ENCODE measurements around the gene PRKCA.

The PRKCA gene

DNA sequence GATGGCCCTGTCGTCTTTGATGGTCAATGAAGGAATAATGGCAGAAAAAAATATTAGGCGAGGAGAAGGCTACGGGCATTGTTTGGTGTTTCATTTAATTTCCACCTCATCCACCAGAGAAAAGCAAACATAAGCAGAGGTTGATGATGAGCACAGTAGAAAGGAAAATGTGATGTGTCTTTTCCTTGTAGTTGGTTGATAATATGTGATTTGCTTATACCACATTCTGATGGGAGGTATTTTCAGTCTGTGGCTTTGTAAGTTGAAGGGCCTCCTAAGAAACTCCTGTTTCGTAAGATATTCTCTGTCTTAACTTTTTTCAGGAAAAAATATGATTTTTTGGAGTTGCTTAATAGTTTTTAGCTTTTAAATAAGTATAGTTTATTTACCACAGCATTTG, 215.7 kb downstream of the PRKCA start:
- no peak for DNase-seq (ENCODE audit: low read depth in 2 of 2)

DNA sequence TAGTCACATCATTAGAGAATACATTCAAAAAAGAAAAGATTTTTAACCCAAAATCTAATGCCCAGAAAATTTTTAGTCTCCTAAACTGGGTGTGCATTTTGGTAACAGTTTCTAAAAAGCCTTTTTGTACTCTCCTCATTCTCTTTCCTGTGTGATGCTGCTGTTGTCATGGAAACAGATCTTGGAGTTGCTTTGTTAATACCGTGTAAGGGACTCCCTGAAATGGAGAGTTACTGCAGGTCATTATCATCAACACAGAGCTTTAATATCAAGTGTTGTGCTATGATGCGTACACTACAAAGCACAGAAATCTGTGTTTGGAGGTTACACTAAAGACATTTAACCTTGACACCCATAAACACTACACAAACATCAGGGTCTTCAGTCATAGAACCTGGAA, 216.3 kb downstream of the PRKCA start:
- DNase-seq (ENCODE audit: low read depth in 2 of 2) = no peak

DNA sequence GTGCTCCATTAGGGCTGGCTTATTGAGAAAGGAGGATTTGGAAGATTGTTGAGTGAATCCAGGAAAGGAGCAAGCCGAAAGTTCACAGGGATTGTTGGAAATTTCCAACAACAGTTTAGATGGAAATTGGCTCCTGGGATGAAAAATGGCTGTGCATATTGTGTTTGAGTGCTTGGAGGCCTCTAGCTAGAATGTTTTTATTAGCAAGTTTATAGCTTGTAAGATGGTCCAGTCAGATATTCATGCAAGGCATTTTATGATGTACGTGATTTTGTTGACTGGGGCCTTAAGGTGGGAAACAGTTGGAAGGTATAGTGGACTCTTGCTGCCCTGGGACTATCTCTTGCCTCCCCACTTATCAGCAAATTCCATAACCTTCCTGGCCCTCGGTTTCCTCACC, 216.7 kb downstream of the PRKCA start:
- DNase-seq (ENCODE audit: low read depth in 2 of 2) = no peak

DNA sequence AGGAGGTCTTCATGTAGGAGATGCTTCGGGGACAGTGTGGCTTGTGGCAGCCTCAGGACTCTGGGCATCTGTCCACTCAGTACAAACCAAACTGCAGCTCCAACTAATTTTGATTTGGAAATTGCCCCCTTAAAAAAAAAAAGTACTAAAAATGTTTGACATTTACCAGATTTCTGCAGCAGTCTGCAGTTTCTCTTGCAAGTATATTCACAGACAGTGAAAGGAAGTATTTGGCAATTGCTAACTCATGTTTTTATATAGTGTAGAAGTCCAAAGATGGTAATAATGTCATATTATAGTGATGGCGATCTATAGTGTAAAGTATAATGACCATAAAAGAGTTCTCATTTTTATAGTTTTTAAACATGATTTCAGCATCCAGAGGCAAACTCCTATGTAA, 218.6 kb downstream of the PRKCA start:
- DNase-seq (ENCODE audit: low read depth in 2 of 2) = no peak

DNA sequence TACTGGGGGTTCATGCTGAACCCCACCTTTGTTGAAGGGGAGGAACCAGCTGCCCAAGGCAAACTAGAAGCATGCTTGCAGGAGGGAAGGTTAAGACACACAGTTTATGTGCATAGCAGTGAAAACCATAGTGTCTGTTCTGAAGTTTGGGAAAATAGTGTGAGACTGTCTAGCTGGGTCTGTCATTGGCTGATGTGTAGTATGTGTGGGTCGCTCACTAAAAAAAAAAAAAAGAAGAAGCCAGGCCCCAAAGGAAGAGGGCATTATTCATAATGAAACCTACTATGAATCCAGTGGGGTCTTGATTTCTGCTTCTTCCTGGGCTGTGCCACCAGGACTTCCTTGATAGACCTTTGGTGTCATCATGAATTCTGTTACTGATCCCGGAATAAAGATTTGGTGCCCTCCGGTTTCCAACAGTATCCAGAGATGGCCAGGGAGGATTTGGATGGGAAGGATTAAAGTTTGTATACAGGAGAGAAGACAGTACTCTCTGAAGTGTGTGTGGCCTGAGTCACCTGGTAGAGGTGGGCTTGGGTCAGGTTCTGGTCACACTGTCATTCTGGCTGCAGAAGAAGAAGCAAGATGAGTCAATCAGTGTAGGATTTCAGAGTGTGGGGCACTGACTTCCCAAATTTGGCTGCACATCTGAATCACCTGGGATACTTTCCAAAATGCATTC, 220.3 kb downstream of the PRKCA start:
- no peak for DNase-seq (ENCODE audit: low read depth in 2 of 2)

DNA sequence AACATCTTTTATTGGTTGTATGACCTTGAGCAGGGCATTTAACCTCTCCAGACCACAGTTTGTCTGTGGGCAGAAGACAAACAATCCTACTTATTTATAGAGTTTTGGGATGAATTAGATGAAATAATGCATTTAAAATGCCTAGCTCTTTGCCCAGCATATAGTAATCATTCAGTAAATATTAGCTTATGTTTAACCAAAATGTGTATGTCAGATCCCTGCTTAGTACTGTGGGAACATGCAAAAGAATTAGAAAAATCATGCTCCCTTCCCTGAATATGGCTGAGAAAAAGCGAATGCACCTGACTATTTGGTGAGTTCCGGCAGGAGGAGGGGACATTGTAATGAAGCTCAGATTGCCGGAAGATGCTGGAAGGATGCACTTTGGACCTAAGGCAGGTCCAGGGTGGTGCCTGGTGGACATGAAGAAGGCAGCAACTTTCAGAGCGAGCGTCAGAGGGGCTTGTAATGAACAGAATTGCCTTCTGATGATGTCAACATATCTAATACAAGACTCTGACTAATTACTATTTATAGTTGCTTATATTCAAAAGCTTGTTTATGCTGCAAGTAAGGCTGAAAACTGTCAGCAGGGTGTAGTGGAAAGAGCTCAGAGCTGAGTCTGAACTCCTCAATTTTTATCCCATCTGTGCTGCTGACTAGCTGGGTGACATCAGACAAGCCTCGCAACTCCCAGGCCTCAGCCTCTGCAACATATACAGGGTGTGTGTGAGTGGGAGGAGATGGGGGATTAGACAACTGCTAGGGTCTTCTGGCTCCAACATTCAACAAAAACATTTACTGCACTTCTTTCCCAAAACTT, 221.2 kb downstream of the PRKCA start:
- DNase-seq (ENCODE audit: low read depth in 2 of 2) = no peak

DNA sequence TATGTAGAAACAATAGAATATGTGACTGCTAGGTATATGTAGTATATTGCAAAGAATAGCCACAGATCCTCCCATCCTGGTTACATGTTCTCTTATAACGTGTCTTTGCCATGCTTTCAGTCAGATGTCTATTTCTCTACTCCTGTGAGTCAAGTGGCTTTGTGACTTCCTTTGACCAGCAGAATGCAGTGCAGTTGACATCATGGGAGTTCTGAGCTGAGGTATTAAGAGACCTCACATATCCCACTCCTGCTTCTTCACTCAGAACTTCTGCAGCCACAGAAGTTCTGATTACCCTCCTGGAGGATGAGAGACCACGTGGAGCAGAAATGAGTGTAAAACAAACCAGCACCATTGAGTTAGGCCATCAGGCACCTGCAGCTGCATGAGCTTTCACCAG, 222.5 kb downstream of the PRKCA start:
- DNase-seq (ENCODE audit: low read depth in 2 of 2) = no peak

DNA sequence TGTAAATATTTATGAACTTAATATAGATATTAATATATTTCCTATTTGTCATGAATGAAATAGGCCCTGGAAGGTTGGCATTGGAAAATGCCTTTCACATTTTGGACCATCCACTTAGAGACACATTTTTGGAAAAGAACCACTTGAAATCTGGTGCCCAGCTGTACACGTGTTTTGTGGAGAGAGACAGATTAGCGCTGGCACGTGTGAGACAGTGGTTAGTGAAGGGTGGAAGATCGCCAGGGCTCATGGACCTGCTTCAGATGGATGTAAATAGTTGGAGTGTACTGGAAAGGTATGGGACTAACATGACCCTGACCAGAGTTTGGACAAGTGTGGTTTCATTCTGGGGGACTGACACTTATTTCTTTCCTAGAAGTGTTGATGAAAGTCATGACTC, 222.9 kb downstream of the PRKCA start:
- DNase-seq (ENCODE audit: low read depth in 2 of 2) = no peak

DNA sequence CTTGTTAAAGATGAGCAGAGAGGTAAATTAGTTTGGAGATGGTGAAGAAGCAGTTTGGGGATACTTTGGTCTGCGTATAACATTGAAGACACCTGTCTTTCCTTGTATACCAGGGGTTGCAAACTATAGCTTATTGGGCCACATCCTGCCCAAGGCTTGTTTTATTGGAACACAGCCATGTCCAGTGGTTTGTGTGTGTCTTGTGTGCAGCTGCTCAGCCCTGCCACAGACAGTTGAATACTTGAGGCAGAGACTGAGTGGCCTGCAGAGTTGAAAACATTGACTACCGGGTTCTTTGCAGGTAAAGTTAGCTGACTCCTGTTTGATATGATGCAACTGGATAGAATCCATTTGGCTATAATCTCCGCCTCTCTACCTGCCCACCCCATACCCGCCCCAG, 224.4 kb downstream of the PRKCA start:
- no peak for DNase-seq (ENCODE audit: low read depth in 2 of 2)

DNA sequence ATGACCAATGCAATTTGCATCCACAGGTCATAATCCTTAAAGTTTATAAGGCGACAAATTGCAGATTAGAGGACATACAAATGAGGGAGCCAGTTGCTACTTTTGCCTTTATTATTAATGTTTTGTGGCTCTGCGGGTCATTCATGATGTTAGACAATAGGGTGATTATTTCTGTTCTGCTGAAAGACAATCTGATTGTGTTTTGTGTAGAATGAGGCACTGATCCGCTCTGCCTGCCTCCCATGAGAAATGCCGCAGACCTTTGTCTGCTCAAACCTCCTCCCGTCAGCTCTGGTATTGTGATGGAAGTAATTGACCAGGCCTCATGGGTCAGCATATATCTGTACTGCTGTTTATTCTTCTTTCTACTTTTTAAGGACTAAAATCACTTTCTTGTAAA, 224.9 kb downstream of the PRKCA start:
- no peak for DNase-seq (ENCODE audit: low read depth in 2 of 2)

DNA sequence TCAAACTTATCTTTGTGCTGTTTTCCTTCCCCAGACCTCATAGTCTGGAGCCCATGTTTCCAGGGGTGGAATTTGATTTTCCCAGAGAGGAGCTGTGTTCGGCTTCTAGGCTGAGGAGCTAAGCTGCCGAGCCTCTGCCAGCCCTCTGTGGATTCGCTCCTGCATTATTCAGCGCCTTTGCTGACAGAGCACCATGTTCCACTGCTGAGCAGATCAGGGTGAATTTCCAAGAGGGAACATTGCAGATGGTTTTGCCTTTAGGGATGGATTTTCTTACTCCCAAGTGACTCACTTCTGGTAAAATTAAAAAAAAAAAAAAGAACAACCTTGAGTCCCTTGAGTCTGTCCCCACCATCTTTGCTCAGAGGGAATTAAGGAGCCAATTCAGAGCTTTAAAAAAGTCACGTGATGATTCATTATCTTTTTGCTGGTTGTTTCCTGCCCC, 229.5 kb downstream of the PRKCA start:
- DNase-seq (ENCODE audit: low read depth in 2 of 2) = no peak

DNA sequence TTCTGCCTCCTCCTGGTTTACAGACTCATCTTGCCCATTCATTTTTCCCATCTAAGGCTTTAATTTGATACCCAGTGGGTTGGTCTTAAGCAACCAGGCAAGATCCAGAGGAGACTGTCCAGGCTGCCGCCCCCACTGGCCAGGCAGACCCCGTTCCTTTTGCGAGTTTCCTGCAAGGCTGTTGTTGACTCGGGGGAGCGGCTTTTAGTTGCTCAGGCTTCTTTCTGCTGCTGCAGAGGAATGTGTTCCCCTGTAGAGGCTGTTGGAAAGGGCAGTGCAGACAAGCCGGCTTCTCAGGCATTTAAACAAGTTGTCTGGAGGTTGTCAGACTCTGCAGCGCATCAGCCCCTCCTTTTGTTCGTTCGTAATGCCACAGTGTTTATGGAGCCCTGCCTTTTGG, 231.2 kb downstream of the PRKCA start:
- no peak for DNase-seq (ENCODE audit: low read depth in 2 of 2)

DNA sequence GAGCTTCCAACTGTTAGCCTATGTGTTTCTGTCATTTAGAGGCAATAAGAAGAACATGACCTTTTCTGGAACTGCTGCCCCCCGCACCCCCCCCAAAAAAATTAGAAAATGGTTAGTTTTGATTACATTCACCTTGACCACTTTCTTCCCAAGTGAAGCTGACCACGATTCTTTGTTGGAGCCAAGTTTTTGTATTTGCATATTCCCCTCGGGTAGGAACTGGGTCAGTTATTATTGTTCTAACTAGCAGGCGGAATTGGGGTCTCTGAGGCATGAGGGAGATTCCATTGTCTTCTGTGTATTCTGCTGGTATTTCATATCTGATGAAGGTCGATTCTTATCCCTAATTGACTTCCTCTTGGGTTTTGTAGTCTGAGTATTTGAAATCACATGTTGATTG, 231.6 kb downstream of the PRKCA start:
- DNase-seq (ENCODE audit: low read depth in 2 of 2) = no peak

DNA sequence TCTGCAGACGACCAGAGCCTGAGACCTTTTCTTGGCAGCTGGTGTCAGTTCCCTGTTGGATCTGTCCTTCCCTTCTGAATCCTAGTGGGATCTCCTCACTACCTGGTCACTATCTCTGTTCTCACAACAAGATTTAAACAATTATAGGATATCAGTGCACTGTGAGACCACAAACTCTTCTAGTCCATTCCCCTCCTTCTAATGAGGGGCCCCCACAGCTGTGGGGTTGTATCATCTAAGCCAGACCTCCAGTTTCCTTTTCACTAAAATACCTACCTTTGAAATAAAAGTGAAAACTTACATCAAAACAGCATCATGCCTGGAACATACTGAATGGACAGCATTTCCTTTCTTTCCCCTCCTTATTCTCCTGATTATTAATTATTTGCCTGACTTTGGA, 233.2 kb downstream of the PRKCA start:
- DNase-seq (ENCODE audit: low read depth in 2 of 2) = no peak

DNA sequence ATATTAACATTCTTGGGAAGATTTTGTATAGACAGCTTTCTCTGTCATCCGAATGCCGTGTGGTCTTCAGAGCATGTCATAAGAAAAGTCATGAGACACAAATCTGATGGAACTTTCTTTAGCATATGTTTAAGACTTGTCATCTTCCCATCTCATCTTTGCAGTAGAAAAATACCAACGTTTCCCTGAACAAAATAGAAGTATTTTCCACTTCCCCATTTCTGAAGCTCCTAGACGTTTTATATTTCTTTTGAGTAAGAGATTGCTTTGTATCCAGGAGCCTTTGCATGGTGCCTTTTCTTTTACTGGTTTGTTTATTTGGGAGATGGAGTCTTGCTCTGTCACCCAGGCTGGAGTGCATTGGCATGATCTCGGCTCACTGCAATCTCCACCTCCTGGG, 235.1 kb downstream of the PRKCA start:
- no peak for DNase-seq (ENCODE audit: low read depth in 2 of 2)

DNA sequence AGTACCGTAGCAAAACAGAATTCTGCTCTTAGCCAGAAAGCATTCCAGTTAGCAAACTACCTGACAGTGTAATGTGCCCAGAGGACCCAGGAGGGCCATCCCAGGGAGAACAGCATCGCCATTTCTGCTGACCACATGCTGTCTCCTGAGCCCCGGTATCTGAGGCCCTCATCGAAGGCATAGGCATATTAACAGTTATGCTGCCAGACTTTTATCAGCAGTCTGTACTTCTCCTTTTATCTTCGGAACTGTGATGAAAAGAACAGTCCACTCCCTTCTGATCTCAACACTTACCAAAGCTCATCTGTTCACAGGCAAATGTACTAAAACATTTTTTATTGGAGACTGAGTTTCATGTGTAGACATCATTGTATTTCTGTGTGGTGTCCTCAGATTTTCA, 236.4 kb downstream of the PRKCA start:
- DNase-seq (ENCODE audit: low read depth in 2 of 2) = no peak

DNA sequence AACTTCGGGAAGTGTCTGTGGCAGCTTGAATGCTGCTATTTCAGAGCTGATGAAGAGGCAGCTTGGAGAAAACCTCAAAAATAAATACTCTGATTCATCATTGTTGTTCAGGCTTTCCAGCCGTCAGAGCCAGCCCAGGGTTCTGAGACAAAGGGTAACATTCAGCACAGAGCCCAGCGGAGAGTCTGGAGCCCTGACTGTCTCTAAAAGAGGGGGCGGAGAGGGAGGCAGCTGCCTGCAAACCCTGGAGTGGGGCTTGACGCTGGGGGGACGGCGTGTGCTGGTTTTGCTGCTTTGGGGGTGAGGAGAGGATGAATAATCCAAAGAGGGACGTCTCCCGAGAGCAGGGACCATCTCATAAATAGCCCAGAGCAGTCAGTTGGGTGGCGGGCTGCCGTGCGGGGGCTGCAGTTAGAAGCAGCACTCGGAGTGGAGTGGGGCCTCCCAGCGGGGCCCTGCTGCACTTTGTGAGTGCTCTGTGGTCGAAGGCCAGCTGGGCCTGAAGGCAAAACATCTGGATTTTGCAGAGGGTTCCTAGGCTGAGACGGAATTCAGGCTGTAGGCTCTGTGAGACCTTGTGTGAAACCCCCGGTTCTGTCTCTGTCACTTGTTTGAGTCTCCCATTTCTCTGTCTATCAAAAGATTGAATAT, 237.8 kb downstream of the PRKCA start:
- DNase-seq (ENCODE audit: low read depth in 2 of 2) = no peak

DNA sequence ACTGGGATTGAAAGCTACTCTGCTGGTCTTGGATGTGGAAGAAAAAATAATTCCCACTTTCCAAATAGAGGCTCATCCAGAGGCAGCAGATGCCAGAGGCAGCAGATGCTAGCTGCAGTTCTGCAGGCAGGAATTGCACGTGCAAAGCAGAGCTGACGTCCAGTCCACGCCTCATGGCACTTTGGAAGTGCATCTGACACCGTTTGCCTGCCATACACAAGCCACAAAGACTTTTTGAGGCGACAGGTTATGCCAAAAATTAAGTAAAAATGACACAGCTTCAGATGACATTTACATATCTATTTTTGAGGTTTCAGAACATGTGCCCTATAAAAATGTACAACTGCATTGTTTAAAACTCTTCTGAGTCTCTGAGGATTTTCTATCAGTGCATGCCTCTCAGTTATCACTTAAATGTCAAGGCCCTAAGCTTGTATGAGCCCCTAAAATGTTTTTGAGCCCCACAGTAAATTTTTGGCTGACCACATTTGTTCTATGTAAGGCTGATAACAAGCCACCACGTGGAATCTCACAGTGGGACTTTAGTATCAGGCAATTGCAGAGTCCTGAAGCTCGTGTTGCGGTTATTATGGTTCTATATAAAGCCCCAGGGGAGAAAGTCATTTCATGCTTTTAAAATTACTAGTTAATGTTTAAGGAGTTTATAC, 239.2 kb downstream of the PRKCA start:
- DNase-seq (ENCODE audit: low read depth in 2 of 2) = no peak

DNA sequence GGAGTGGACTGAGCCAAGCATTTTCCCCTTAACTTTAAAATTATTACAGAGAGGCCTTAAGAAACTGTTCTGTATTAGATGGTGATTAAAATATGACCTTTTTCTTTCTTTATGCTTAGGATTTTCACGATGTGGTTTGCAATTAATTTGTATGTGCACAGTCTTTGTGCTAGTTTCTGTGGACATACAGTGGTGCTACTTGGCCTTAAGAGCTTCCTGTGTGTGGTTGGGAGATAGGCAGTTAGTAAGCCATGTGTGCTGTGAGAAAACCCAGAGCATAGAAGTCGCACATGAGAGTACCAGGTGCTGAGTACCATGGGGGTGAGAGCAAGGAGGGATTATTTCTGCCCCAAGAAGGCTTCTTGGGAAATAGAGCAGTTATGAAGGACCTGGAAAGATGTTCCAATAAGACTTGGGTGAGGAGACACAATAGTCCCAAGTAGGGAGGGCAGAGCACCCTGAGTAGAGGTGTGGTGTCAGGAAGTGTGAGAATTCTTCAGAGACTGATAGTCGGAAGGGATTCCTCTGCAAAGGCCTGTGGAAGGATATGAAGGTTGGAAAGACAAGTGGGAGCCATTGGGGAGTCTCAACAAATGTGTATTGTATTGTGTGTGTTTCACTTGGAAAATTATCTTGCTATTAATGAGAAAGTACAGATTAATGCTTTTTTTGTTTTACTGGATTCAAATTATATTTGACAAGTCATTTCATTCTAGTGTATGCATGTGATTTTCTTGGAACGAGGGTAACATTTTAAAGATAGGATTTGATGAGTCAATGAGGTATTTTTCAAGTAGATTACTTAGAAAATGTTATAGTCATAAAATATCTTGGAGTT, 239.9 kb downstream of the PRKCA start:
- DNase-seq (ENCODE audit: low read depth in 2 of 2) = no peak

DNA sequence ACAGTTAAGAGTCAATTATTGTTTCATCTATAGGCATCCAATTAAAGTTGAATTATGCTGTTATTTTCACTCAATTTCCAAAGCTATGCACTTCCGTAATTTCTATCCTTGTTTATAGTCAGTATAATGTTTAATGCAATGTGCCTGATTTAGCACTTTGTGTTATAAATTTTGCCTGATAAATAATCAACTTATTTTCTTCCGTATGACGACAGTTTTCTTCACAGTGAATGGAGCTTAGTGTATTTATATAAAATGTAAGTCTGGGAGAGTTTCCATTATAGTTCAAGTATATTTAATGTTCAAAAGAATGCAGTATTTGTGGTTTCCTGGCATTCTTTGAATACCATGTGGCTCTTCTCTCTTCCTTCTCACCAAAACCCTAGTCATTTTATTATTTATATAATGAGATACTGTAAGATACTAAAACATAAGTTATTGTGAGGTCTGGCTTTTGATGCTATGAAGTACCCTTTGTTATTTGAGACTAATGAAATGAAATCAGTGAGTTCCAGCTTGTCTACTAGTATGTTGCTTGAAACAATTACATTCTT, 240.6 kb downstream of the PRKCA start:
- no peak for DNase-seq (ENCODE audit: low read depth in 2 of 2)

DNA sequence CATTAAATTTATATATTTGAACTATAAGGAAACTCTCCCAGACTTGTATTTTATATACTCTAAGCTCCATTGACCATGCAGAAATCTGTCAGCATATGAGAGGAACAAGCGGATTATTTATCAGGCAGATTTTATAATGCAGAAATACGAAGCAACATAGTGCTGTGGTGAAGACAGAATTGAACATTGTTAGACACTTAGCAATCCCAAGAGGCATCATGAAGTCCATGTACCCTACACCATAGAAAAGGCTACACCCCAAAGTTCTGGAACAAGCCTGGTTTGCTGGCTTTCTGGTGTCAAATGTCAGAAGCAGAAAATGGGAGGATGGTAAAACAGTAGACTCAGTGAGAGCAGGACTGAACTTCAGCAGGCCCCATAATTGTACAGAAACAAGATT, 241.1 kb downstream of the PRKCA start:
- no peak for DNase-seq (ENCODE audit: low read depth in 2 of 2)

Data from activated CD8-positive, alpha-beta memory T cell treated with anti-CD3 and anti-CD28 coated beads for 4 hours (primary cell).